IMR-90 (cell line): ENCODE data around the gene CWH43.

Experiments
- BHLHE40 ChIP-seq: fragments of 150-350 bp; IDR thresholded peaks from 2 replicates; pipeline ENCODE4 v1.6.1; 2016; ENCODE audit warnings: mild to moderate bottlenecking, low read depth, low read length
- CEBPB ChIP-seq: IDR thresholded peaks from 2 replicates; pipeline ENCODE4 v1.6.1; 2012; ENCODE audit warnings: low read depth, low read length, improper control_type of control experiment
- MAFK ChIP-seq: IDR thresholded peaks from 2 replicates; pipeline ENCODE4 v1.6.1; 2012; ENCODE audit warnings: low read depth, low read length, improper control_type of control experiment
- MXI1 ChIP-seq: IDR thresholded peaks from 2 replicates; pipeline ENCODE4 v1.6.1; 2012; ENCODE audit warnings: low read depth, mild to moderate bottlenecking, low read length, moderate library complexity, borderline replicate concordance
- NFE2L2 ChIP-seq: fragments of 150-350 bp; IDR thresholded peaks from 2 replicates; pipeline ENCODE4 v1.6.1; 2016; ENCODE audit warnings: low read depth, mild to moderate bottlenecking, low read length
- POLR2A ChIP-seq: IDR thresholded peaks from 2 replicates; pipeline ENCODE4 v1.6.1; 2012; ENCODE audit warnings: mild to moderate bottlenecking, low read depth, low read length
- RAD21 ChIP-seq: IDR thresholded peaks from 2 replicates; pipeline ENCODE4 v1.6.1; 2012; ENCODE audit warnings: low read length, improper control_type of control experiment
- RCOR1 ChIP-seq: IDR thresholded peaks from 2 replicates; pipeline ENCODE4 v1.6.1; 2012; ENCODE audit warnings: mild to moderate bottlenecking, low read length, improper control_type of control experiment; ENCODE audit not compliant: insufficient replicate concordance
- SMC3 ChIP-seq: fragments of 150-350 bp; IDR thresholded peaks from 2 replicates; pipeline ENCODE4 v1.6.1; 2016; ENCODE audit warnings: low read depth, mild to moderate bottlenecking, antibody characterized with exemption, low read length, moderate library complexity
- TF ChIP-seq, protein P1 (sequence below): conservative IDR thresholded peaks from 2 replicates; pipeline ENCODE4 v1.5.1; 2012; ENCODE audit warnings: mild to moderate bottlenecking, low read depth, low read length, improper control_type of control experiment
- TF ChIP-seq, protein P2 (sequence below): fragments of 150-350 bp; IDR thresholded peaks from 2 replicates; pipeline ENCODE4 v1.6.1; 2017; ENCODE audit warnings: mild to moderate bottlenecking, antibody characterized with exemption, low read length, low read depth

DNA sequence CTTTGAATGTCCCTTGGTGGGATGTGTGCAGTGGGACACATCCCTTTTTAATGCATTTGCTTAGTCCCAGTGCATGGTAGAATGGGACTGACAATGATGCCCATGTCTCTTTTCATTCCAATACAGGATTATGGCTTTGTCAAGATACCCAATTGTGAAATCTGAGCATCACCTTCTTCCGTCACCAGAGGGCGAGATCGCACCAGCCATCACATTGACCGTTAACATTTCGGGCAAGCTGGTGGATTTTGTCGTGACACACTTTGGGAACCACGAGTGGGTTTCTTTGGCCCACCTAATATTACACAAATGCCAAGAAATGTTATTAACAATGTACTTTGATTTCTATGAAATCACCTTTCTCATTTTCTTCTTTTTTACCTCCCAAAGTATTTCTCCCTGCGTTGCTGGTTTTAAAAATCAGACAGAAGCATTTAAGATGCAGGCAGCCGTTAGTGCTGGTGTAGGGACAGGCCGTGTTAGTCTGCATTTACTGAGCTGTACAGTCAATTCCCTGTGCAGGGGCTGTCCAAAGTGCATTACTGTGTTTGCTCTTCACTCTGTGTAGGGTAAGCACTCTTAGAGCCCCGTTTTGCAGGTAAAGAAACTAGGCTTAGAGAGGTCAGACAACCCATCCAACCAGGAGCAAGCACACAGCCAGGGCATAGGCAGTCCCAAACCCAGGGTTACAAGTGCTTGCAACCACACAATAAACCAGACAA is 46.5 kb downstream of the CWH43 start:
- TF ChIP-seq, protein P1, sequence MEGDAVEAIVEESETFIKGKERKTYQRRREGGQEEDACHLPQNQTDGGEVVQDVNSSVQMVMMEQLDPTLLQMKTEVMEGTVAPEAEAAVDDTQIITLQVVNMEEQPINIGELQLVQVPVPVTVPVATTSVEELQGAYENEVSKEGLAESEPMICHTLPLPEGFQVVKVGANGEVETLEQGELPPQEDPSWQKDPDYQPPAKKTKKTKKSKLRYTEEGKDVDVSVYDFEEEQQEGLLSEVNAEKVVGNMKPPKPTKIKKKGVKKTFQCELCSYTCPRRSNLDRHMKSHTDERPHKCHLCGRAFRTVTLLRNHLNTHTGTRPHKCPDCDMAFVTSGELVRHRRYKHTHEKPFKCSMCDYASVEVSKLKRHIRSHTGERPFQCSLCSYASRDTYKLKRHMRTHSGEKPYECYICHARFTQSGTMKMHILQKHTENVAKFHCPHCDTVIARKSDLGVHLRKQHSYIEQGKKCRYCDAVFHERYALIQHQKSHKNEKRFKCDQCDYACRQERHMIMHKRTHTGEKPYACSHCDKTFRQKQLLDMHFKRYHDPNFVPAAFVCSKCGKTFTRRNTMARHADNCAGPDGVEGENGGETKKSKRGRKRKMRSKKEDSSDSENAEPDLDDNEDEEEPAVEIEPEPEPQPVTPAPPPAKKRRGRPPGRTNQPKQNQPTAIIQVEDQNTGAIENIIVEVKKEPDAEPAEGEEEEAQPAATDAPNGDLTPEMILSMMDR, result peak; percentile 45
- TF ChIP-seq POLR2A (no peak), MAFK (no peak), BHLHE40 (no peak), CEBPB (peak; percentile 75), RCOR1 (no peak), RAD21 (peak; percentile 63), NFE2L2 (no peak), MXI1 (no peak), SMC3 (peak; percentile 23; the same call in 1 of the 2 replicates)
- TF ChIP-seq, protein P2, sequence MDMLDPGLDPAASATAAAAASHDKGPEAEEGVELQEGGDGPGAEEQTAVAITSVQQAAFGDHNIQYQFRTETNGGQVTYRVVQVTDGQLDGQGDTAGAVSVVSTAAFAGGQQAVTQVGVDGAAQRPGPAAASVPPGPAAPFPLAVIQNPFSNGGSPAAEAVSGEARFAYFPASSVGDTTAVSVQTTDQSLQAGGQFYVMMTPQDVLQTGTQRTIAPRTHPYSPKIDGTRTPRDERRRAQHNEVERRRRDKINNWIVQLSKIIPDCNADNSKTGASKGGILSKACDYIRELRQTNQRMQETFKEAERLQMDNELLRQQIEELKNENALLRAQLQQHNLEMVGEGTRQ, result no peak
